Breast epithelium (tissue), 3 donors: ENCODE measurements around the gene GUK1.

ENCODE experiments used
- POLR2A ChIP-seq: fragments of 450-650 bp; IDR thresholded peaks from one replicate; pipeline ENCODE4 v1.6.1; 2016; ENCODE audit warnings: antibody characterized with exemption, mild to moderate bottlenecking, moderate library complexity
- POLR2AphosphoS5 ChIP-seq, 3 donors: sonication (generic); formaldehyde crosslinking; IDR thresholded peaks; one replicate each; pipeline ENCODE4 v1.6.1; 2017; ENCODE audit warnings: antibody characterized with exemption in 3 of 3
- TF ChIP-seq, protein P1 (sequence below), 3 donors: fragments of 450-650 bp; IDR thresholded peaks; one replicate each; pipeline ENCODE4 v1.5.1; 2016 to 2017; ENCODE audit warnings: antibody characterized with exemption in 3 of 3, mild to moderate bottlenecking in 3 of 3, moderate library complexity in 3 of 3

DNA sequence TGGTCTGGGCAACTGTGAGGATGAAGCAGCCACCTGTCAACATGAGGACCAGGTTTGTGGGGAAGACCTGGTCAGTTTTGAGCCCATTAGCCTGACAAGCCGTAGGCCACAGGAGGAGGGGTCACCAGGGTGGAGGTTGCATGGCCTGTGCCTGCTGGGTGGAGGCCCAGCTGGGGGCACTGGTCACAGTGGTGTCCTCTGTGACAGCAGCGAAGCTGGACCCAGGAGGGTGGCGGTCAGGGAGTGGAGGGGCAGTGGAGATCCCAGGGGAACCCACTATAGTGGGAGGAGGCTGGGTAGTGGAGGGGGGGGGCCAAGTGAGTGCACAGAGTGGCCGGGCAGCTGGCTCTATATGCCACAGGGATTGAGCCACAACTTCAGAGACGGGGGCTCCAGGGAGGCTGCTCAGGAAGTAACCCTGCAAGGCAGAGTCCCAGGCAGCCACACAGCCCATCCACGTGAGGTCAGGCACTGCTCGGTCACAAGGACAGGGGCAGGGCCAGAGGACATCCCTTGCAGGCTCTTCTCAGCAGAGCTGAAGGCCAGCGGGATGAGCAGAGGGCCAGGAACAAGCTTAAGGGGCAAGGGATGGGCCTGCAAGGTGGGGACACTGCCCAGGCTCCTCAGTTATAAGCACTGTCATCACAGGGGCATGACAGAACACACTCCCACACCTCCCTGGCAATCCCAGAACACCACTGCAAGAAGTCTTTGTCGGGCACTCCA, 34.6 kb upstream of the GUK1 start:
- TF ChIP-seq, protein P1, sequence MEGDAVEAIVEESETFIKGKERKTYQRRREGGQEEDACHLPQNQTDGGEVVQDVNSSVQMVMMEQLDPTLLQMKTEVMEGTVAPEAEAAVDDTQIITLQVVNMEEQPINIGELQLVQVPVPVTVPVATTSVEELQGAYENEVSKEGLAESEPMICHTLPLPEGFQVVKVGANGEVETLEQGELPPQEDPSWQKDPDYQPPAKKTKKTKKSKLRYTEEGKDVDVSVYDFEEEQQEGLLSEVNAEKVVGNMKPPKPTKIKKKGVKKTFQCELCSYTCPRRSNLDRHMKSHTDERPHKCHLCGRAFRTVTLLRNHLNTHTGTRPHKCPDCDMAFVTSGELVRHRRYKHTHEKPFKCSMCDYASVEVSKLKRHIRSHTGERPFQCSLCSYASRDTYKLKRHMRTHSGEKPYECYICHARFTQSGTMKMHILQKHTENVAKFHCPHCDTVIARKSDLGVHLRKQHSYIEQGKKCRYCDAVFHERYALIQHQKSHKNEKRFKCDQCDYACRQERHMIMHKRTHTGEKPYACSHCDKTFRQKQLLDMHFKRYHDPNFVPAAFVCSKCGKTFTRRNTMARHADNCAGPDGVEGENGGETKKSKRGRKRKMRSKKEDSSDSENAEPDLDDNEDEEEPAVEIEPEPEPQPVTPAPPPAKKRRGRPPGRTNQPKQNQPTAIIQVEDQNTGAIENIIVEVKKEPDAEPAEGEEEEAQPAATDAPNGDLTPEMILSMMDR (IDR thresholded peaks at IDR 0.05), result no peak
- TF ChIP-seq POLR2A, result no peak
- TF ChIP-seq POLR2AphosphoS5 (IDR thresholded peaks at IDR 0.05), result no peak
